Skeletal muscle cell (primary cell): Measurements from ENCODE around the gene GNS.
"Not testable (repeated sequence)": the region's sequence is repeated elsewhere in the genome, so short reads cannot be mapped to it uniquely, and the experiment has no call there.

Experiments
- DNase-seq: peaks from one replicate; pipeline ENCODE4 v3.0.0-alpha.2; 2010; ENCODE audit warnings: low read depth
- H3K4me3 ChIP-seq: 2 replicates; pipeline ENCODE4 v1.5.1; 2011; ENCODE audit warnings: low read depth, mild to moderate bottlenecking, control low read depth, low read length, moderate library complexity

Gene GNS

GRCh38 chr12:64707362-64707761 lies 51.8 kb downstream of the GNS start:
- no peak for DNase-seq
- no peak overlapping the region for H3K4me3 ChIP-seq

- H3K4me3 ChIP-seq: no peak overlapping the region
- DNase-seq: no peak
Measured at GRCh38 chr12:64706857-64707256, 52.3 kb downstream of the GNS start.

DNA sequence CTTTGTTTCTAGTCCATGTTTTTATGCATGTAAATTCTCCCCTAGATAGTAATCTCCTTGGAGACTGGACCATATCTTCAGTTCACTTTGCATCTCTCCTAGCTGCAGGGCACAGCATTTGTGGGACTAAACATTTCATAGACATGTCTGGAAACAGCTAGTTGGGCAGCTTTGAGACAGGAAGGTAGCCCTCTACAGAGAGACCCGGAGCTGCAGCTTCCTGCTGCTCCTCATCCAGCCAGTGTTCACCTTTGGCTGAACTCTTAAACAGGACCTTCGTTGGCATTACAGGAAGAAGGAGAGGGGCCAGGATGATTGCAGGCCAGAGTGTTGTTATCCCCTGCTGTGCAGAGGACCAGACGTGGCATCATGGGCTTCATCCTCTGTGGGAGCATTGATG lies 52.9 kb downstream of the GNS start:
- DNase-seq: no peak
- H3K4me3 ChIP-seq: no peak overlapping the region

GRCh38 chr12:64701283-64701682 lies 57.9 kb downstream of the GNS start:
- no peak for DNase-seq
- H3K4me3 ChIP-seq: no peak overlapping the region

- no peak for DNase-seq
- no peak overlapping the region for H3K4me3 ChIP-seq
Measured at GRCh38 chr12:64700532-64700931, 58.7 kb downstream of the GNS start.

- no peak overlapping the region for H3K4me3 ChIP-seq
- DNase-seq: no peak
Measured at GRCh38 chr12:64699504-64700115, 59.6 kb downstream of the GNS start.

DNA sequence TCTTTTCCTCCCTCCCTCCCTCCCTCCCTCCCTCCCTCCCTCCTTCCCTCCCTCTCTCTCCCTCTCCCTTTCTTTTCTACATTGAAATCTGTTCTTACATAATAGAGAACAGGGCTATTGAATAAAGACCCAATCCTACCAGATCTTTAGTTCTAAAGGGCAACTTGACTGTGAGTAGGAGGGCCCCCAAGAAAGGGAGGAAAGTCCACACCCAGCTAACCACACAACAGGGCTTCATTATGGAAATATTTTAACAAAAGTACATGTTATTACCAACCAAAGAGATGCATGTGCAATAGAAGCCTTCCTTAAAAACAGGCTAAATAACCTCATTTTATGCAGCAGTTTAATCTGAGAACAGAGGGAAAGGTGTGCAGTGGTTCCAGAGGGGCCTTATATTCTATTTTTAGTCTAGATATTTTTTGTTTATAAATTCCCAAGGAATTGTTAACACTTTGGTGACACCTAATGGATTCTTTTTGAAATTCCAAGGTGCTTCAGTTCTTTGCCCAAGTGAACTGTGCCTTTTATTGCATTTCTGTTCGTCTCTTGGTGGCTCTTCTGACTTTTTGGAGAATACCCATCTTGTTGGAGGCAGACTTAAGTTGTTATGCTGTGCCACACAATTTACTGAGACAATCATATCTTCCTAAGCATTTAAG lies 63.0 kb downstream of the GNS start:
- no peak for DNase-seq
- no peak overlapping the region for H3K4me3 ChIP-seq

DNA sequence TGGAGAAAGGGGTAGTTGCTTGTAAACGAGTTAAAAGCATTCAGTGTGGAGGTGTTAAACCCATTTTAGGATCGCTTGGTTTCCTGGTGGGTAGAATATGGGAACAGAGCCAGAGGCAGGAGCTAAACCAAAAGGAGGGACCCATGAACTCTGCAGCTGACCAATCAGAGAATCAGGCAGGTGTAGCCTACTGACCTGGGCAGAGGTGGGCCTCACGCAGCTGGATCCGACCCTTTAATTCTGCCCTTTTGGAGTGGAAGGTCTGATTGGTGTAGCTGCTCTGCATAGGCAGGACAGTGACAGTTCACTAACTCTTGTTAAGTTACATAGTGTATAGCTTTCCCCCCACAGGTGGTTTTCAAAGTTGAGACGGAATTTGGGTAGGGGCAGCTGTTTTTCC lies 63.7 kb downstream of the GNS start:
- DNase-seq: no peak
- H3K4me3 ChIP-seq: no peak overlapping the region

DNA sequence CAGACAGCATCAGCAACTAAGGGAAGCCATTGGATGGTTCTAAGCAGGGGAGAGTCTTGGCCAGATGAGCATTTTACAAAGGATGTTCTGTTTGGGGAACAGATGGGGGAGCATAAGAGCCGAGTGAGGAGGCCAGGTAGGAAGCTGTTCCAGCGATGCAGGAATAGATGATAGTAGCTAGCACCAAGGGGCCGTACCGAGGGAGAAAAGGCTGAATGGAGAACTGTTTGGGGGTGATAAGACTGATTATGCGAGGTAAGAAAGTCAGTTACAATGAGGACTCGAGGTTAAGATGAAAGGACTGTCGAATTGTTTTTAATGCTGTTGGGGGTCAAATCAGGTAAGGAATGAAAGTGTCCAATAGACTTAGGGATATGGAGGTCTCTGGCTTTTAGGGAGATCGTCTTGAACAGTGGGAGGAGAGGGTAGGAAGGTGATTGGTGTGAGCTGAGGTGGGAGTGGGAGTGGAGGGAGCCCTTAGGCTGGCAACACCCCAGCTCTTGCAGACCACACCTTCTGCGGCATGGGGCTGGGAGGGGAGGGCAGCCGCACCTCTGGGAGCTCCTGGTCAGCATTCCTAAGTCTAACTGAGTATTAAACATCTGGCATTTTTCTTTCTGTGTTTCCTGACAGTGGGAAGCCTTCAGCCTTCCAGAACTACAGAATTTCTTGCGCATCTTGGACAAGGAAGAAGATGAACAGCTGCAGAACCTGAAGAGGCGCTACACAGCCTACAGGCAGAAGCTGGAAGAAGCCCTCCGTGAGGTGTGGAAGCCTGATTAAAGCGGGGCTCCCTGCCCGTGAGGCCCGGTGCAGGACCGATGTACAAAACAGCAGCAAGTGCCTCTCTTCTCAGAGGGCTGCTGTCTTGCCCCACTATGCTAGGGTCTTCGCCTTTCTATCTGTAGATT lies 64.8 kb downstream of the GNS start:
- no peak overlapping the region for H3K4me3 ChIP-seq
- DNase-seq: no peak

- no peak for DNase-seq
- no peak overlapping the region for H3K4me3 ChIP-seq
Measured at GRCh38 chr12:64691795-64692583, 67.2 kb downstream of the GNS start.

- H3K4me3 ChIP-seq: no peak overlapping the region
- DNase-seq: no peak
Measured at GRCh38 chr12:64691227-64691794, 67.9 kb downstream of the GNS start.

GRCh38 chr12:64690236-64690635 lies 69.0 kb downstream of the GNS start:
- not testable (repeated sequence) for H3K4me3 ChIP-seq, DNase-seq

DNA sequence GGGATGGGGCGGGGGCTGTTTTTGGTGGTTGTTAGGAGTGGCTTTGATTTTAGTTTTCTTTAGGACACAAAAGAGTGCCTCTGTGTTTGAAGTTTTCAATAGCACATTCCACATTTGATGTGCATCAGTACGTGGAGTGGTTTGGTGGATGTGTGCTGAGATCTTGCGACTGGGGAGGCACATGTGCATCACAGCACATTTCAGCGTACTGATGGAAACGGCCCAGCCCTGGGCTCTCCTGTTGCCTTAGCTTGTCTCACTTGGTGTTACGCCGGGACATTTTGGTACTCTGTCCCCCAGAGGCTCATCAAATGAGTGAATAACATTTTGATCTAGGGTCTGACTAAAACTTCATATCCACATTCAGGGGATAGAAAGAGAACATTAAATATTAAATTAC lies 70.5 kb downstream of the GNS start:
- DNase-seq: no peak
- no peak overlapping the region for H3K4me3 ChIP-seq

GRCh38 chr12:64688219-64688618 lies 71.0 kb downstream of the GNS start:
- H3K4me3 ChIP-seq: no peak overlapping the region
- no peak for DNase-seq

DNA sequence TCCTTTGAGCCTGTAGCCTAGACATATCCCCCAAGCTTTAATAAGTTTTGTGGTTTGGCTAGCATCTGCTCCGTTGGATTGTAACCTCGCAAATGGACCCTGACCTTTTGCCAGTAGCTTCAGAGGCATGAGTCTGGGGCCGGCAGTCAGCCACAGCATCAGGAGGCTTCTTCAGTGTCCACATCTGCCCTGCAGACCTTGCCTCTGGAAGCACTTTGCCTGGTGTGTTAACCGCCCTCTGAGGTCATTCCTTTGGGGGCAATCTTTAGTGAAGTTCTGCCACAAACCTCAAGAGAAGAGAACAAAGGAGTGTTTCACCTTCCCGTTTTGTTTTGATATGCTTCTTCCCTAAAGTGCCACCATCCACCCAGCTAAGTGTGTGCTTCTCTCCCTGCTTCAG lies 71.4 kb downstream of the GNS start:
- H3K4me3 ChIP-seq: no peak overlapping the region
- DNase-seq: no peak

GRCh38 chr12:64685605-64686004 lies 73.6 kb downstream of the GNS start:
- H3K4me3 ChIP-seq: no peak overlapping the region
- no peak for DNase-seq

DNA sequence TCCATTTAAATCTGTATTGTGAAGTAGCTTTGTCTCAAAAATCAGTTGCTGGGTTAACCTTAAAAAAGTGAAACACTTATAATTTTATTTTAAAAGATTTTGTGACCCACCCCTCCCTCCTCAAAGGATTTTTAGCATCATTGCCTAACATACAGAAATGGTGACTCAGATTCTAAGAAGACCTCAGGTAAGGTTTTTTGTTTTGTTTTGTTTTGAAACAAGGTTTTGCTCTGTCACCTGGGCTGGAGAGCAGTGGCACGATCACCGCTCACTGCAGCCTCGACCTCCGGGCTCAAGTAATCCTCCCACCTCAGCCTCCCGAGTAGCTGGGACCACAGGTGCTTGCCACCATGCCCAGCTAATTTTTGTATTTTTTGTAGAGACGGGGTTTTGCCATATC lies 74.2 kb downstream of the GNS start:
- DNase-seq: no peak
- no peak overlapping the region for H3K4me3 ChIP-seq

DNA sequence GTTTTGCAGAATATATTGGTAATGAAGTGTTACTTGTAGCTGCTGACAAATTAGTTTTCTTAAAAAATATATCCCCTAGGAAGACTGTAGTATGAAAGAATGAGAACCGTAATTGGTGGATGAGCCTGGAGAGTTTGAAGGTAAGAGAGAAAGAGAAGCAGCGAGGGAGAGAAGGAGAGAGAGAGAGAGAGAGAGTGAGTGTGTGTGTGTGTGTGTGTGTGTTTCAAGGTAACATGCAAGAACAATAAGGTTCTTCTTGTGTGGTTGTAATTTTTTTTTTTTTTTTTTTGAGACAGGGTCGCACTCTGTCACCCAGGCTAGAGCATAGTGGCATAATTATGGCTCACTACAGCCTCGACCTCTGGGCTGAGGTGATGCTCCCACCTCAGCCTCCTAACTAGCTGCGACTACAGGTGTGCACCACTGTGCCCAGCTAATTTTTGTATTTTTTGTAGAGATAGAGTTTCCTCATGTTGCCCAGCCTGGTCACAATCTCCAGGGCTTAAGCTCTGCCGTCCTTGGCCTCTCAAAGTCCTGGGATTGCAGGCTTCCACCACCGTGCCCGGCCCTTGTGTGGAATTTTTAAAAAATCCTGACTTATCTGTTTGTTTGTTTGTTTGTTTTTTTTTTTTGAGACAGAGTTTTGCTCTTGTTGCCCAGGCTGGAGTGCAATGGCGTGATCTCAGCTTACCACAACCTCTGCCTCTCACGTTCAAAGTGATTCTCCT lies 75.2 kb downstream of the GNS start:
- DNase-seq: no peak
- H3K4me3 ChIP-seq: no peak overlapping the region
